ENCODE data around the gene COL4A1. TPM values are rescaled to one million over a fixed set of nuclear protein-coding genes. Genes with fewer than 3 reads are reported as not detected.

Gene COL4A1
- polyA plus RNA-seq, 2 of the 4 experiments (the other 2 are of a cell fraction) = 23.8 to 71.3 TPM

DNA sequence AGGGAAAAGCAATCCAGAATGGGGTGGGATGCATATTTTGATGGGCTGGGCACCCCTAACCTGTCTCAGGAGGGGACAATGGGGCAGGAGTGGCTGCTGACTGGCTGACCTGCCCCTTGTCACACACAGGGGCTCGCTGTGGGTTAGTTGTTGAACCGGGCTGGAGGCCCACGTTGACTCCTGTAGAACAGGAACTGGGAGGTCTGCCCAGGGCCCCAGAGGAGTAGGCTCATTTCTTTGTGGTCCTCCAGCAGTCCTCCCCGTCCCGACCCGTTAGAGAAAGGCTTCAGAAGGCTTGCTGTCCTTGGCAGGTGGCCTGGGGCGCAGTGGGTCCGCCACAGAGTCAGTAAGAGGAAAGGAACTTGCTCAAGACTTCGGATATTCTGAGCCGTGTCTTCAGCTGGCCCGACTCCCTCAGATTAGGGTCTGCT lies 70.1 kb downstream of the COL4A1 start:
- DNase-seq (ENCODE audit: low read depth in 1 of 2, low spot score in 1 of 2) = no peak
- POLR2A ChIA-PET = no interaction called here
- FAIRE-seq = no peak
- no peak overlapping the region for H3K4me3 ChIP-seq
- no peak overlapping the region for H3K4me2 ChIP-seq
- 90% methylated on average over 7 of the region's 11 CpGs for WGBS (ENCODE audit: missing lambda C conversion rate)
- H3K9me3 ChIP-seq = no peaks in the 10 kb centered on the region
- ATAC-seq = no peak
- no peaks in the 10 kb centered on the region for H3K4me1 ChIP-seq
- H3K27ac ChIP-seq = no peak overlapping the region
- CTCF ChIA-PET = interaction anchor here (4.1 kb wide), 1 partner anchor 14 kb away, joined by 20 read pairs; no protein-coding TSS in a partner anchor
- TF ChIP-seq, protein P1, sequence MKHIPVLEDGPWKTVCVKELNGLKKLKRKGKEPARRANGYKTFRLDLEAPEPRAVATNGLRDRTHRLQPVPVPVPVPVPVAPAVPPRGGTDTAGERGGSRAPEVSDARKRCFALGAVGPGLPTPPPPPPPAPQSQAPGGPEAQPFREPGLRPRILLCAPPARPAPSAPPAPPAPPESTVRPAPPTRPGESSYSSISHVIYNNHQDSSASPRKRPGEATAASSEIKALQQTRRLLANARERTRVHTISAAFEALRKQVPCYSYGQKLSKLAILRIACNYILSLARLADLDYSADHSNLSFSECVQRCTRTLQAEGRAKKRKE (CRISPR knock-in tag; IDR thresholded peaks at IDR 0.05; ENCODE audit: low read depth) = no peak
- TF ChIP-seq KDM5A (IDR thresholded peaks at IDR 0.05) (no peak), HEYL (CRISPR knock-in tag; IDR thresholded peaks at IDR 0.05) (no peak), ZNF302 (CRISPR knock-in tag; IDR thresholded peaks at IDR 0.05) (no peak), MAZ (IDR thresholded peaks at IDR 0.05; ENCODE audit: borderline replicate concordance, low read depth, low read length) (no peak), FOXS1 (CRISPR knock-in tag; IDR thresholded peaks at IDR 0.05) (no peak), TP53 (CRISPR knock-in tag; IDR thresholded peaks at IDR 0.05) (no peak), MAFK (IDR thresholded peaks at IDR 0.05; ENCODE audit: partially characterized antibody) (no peak), NPAS2 (CRISPR knock-in tag; IDR thresholded peaks at IDR 0.05; ENCODE audit: borderline replicate concordance) (no peak), RAD21 (conservative IDR thresholded peaks at IDR 0.05 in 1 of 2, IDR thresholded peaks at IDR 0.05 in 1 of 2) (no peak), HOXB5 (CRISPR knock-in tag; IDR thresholded peaks at IDR 0.05) (no peak), CHD4 (IDR thresholded peaks at IDR 0.05; ENCODE audit: borderline replicate concordance) (no peak), ZC3H11A (IDR thresholded peaks at IDR 0.05) (no peak)
- TF ChIP-seq, protein P2, sequence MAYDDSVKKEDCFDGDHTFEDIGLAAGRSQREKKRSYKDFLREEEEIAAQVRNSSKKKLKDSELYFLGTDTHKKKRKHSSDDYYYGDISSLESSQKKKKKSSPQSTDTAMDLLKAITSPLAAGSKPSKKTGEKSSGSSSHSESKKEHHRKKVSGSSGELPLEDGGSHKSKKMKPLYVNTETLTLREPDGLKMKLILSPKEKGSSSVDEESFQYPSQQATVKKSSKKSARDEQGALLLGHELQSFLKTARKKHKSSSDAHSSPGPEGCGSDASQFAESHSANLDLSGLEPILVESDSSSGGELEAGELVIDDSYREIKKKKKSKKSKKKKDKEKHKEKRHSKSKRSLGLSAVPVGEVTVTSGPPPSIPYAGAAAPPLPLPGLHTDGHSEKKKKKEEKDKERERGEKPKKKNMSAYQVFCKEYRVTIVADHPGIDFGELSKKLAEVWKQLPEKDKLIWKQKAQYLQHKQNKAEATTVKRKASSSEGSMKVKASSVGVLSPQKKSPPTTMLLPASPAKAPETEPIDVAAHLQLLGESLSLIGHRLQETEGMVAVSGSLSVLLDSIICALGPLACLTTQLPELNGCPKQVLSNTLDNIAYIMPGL (CRISPR knock-in tag; IDR thresholded peaks at IDR 0.05; ENCODE audit: borderline replicate concordance) = no peak

DNA sequence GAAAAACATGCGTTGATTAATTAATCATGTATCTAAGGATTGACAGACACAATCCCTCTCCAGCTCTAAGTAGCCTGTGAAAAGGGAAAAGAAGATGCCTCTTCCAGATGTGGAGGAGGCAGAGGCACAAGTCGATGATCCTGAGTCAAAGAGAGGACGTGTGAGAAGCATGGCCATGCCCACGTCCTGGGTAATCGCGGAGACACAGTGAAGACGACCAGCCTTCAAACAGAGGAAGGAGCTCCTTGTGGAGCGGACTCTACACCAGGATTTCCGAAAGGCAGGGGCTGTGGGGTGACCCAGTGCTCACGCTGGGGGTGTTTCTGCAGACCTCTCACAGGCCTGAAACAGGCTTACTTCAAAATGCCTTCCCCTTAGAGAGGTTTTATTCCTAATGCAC lies 70.5 kb downstream of the COL4A1 start:
- no peaks in the 10 kb centered on the region for H3K9me3 ChIP-seq
- CTCF ChIA-PET = interaction anchor here (4.1 kb wide), 1 partner anchor 14 kb away, joined by 20 read pairs; no protein-coding TSS in a partner anchor
- H3K4me1 ChIP-seq = no peaks in the 10 kb centered on the region
- ATAC-seq = no peak
- no peak overlapping the region for H3K4me2 ChIP-seq
- no peak for DNase-seq (ENCODE audit: low read depth in 1 of 2, low spot score in 1 of 2)
- TF ChIP-seq NPAS2 (CRISPR knock-in tag; IDR thresholded peaks at IDR 0.05; ENCODE audit: borderline replicate concordance) = no peak
- TF ChIP-seq JUNB (IDR thresholded peaks at IDR 0.05) = no peak
- no peak for TF ChIP-seq HEYL (CRISPR knock-in tag; IDR thresholded peaks at IDR 0.05)
- no peak for TF ChIP-seq TP53 (CRISPR knock-in tag; IDR thresholded peaks at IDR 0.05)
- TF ChIP-seq CHD2 (IDR thresholded peaks at IDR 0.05; ENCODE audit: low read length, partially characterized antibody) = no peak
- TF ChIP-seq, protein P3, sequence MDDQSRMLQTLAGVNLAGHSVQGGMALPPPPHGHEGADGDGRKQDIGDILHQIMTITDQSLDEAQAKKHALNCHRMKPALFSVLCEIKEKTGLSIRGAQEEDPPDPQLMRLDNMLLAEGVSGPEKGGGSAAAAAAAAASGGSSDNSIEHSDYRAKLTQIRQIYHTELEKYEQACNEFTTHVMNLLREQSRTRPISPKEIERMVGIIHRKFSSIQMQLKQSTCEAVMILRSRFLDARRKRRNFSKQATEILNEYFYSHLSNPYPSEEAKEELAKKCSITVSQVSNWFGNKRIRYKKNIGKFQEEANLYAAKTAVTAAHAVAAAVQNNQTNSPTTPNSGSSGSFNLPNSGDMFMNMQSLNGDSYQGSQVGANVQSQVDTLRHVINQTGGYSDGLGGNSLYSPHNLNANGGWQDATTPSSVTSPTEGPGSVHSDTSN (IDR thresholded peaks at IDR 0.05) = no peak
- no peak for TF ChIP-seq POLR2A (IDR thresholded peaks at IDR 0.05; ENCODE audit: low read length)
- TF ChIP-seq ZSCAN20 (CRISPR knock-in tag; IDR thresholded peaks at IDR 0.05) = no peak
- TF ChIP-seq ZFP36 (IDR thresholded peaks at IDR 0.05; ENCODE audit: borderline replicate concordance, partially characterized antibody) = no peak
- WGBS (ENCODE audit: missing lambda C conversion rate) = 86% methylated on average over 10 of the region's 10 CpGs
- no peak overlapping the region for H3K27ac ChIP-seq
- POLR2A ChIA-PET = no interaction called here
- no peak for FAIRE-seq
- H3K4me3 ChIP-seq = no peak overlapping the region

DNA sequence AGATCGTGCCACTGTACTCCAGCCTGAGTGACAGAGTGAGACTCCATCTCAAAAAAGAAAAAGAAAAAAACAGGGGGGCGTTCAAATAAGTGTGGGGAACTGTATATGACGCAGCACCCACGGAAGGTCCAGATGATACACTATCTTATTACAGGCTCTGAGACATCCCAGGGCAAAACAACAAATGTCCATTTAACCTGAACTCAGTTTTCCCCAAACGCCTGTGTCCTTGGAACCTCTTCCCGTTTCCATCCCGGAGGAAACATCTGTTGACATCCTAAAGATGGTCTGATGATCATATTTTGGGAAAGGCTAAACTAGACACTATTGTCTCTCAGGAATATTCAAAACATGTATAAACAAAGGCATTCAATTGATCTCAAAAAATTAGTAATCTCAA lies 72.4 kb downstream of the COL4A1 start:
- ATAC-seq (no peak), FAIRE-seq (no peak), DNase-seq (ENCODE audit: low read depth in 1 of 2, low spot score in 1 of 2) (no peak)
- no peak overlapping the region for H3K4me3 ChIP-seq
- H3K4me1 ChIP-seq = 0 out of 3 replicates have a peak, but pooled peaks cover 1% of the 10 kb centered on the region
- WGBS (ENCODE audit: missing lambda C conversion rate) = 91% methylated on average over 7 of the region's 7 CpGs
- ChIA-PET CTCF (no interaction called here), POLR2A (no interaction called here)
- H3K27ac ChIP-seq = no peak overlapping the region
- H3K4me2 ChIP-seq = no peak overlapping the region
- H3K9me3 ChIP-seq = no peaks in the 10 kb centered on the region
- TF ChIP-seq POLR2AphosphoS2 (conservative IDR thresholded peaks at IDR 0.05; ENCODE audit: low read length) (no peak), JUNB (IDR thresholded peaks at IDR 0.05) (no peak), GATA3 (IDR thresholded peaks at IDR 0.05; ENCODE audit: borderline replicate concordance) (no peak), SREBF2 (IDR thresholded peaks at IDR 0.05) (no peak), CBX8 (IDR thresholded peaks at IDR 0.05) (no peak), FOSL2 (IDR thresholded peaks at IDR 0.05) (no peak), FOSL2 (CRISPR knock-in tag; IDR thresholded peaks at IDR 0.05) (no peak), CHD4 (IDR thresholded peaks at IDR 0.05; ENCODE audit: borderline replicate concordance) (no peak), POLR2A (IDR thresholded peaks at IDR 0.05; ENCODE audit: low read length) (no peak), KDM5A (IDR thresholded peaks at IDR 0.05) (no peak), MAFK (IDR thresholded peaks at IDR 0.05; ENCODE audit: partially characterized antibody) (no peak), TFCP2L1 (CRISPR knock-in tag; IDR thresholded peaks at IDR 0.05) (no peak), ZFP36 (IDR thresholded peaks at IDR 0.05; ENCODE audit: borderline replicate concordance, partially characterized antibody) (no peak), ESRRA (IDR thresholded peaks at IDR 0.05; ENCODE audit: borderline replicate concordance, low read length) (no peak), KDM1A (IDR thresholded peaks at IDR 0.05; ENCODE audit: low read depth) (no peak), RFX5 (IDR thresholded peaks at IDR 0.05) (no peak)
- TF ChIP-seq, protein P3 (IDR thresholded peaks at IDR 0.05) = no peak
- TF ChIP-seq, protein P4, sequence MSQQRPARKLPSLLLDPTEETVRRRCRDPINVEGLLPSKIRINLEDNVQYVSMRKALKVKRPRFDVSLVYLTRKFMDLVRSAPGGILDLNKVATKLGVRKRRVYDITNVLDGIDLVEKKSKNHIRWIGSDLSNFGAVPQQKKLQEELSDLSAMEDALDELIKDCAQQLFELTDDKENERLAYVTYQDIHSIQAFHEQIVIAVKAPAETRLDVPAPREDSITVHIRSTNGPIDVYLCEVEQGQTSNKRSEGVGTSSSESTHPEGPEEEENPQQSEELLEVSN (IDR thresholded peaks at IDR 0.05; ENCODE audit: borderline replicate concordance, low read depth) = no peak

Measured in A549 (cell line).